Hematopoietic multipotent progenitor cell treated with erythropoietin and hydrocortisone succinate and interleukin-3 and kit ligand, for 4 days (in vitro differentiated cells): Measurements from ENCODE around the gene SMYD3.
A peak's percentile ranks its signal among the peaks of the same experiment; 100 is the strongest.

Source experiments
- DNase-seq: peaks from one replicate; pipeline ENCODE4 v3.0.0-alpha.2; 2015

Gene SMYD3

DNA sequence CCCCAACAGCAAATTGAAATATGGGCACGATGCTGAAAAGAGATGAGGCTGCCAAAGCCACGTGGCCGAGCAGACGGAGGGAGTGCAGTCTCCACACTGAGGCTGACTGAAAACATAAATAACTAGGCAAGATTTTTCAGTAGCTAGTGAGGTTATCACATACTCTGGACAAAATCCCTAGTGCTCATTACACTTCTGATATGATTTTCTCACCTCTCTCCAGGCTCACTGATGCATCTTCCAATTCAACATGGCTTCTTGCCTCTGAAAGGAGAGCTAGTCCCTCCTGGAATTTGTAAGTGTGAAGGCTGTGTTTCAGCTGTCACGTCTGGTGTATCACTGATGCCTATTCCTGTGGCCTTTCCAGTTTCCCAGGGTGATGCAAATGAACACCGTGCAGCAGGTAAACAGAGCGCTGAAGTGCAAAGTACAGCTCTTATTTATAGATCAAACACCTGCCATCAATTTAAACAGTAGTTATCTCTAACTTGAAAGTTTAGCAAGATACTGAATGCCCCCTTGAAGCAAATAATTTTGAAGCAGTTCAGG lies 696.2 kb downstream of the SMYD3 start:
- no peak for DNase-seq

DNA sequence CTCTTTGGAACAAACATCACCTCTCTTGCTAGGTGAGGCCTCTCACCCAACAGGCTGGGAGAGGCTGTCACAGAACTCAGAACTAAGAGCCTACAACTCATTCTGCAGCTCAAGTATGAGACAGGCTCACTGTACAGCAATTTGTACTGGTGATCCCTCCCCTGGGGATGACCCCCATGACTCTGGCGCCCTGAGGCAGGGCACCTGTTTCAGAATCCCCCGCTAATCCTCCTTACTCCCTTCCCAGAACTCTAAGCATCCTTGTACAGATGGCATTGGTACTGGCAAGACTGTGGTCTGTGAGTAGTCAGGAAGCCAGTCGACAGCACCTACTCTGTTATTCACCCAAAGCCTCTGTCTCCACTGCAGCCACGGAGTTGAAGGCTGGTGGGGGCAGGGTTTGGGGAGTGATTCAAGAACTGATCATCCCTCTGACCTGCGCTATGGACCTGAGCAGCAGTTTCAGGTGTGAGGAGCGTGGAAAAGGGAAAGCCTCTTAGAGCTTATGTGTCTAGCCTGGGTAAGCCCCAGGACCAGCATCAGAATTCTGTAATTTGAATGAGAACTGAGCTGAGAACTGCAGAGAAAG lies 696.8 kb downstream of the SMYD3 start:
- no peak for DNase-seq

DNA sequence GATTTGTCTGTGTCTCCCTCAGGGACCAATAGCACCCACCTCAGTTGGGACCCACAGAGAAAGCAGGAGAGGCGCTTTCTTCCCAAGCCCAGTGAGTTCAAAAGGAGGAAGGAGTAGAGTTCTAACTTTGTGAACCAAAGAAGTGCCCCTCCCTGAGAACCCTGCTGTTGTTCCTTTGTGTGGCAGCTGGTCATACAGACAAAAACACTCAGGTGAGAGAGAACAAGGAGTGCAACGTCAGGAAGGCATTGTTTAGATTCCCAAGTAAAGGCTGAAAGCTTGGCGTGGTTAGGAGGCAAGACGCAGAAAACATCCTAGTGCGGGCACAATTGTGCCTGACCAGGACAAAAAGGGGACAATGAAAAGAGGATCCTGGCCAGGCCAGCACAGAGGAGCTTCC lies 697.7 kb downstream of the SMYD3 start:
- DNase-seq = no peak

DNA sequence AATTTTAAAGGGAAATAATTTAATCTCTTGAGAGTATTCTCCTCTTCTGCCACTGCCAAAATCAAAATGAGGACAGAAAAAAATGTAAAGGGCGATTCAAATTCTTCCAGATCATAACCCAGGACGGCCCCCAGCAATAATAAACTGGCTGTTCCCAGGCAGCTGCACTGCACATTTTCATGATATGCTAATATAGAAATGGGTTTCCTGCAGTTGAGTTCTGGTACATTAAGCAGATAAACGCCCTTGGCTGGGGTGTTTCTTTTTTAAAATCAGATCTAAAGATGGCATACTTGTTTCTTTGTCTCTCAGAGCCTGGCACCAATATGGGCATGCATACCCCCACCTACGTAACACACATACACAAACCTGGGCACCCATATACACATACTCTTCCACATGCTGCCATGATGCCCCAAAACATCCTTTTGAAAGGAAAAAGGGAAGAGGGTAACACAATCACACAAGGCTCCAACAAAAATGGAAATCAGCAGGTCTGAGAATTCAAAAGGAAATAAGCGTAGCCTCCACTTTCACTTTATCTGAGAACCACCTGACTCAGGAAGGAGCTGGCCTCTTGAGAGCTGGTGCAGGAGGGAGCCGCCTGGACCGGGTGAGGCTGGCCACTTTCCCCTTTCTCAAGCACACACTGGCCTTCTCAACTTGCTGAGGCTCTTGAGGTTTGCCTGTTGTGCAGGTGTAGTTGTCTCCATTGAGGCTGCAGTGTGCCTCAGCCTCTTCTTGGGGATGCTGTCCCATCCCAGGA lies 698.9 kb downstream of the SMYD3 start:
- DNase-seq = peak; percentile 12

DNA sequence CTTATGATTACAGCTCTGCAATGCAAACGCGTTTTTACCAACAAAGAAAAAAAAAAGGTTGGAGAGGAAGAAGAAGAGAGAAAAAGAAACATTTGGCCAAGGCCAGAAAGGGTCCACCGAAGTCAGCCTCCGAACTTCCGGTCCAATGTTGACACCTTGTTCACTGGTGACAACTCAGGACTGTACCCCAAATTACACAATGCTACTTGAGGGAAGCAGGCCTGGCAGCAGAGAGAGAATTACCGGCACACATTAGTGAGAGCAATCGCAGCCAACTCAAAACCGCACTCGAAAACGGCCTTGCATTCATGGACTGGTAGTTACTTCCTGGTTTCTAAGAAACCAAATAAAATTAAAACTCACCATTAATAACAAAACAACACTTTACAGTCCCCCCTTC lies 699.8 kb downstream of the SMYD3 start:
- DNase-seq = peak; percentile 70

DNA sequence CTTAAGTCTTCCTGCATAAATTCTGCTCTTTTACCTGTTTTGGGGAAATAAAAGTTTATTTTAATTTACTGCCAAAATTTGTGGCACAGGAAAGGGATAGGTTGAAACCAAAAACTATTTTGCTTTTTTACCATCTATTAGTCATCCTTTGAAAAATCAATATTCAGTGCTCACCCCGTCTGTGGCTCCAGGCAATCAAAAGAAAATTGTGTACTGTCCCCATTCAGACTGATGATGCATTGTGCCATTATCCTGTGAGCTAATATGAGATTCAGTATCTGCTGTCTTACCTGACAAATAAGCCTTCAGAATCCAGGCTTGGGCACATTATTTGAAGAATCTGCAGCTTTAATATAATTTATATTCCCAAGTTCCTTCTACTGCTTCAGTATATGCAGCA lies 701.5 kb downstream of the SMYD3 start:
- DNase-seq = no peak

DNA sequence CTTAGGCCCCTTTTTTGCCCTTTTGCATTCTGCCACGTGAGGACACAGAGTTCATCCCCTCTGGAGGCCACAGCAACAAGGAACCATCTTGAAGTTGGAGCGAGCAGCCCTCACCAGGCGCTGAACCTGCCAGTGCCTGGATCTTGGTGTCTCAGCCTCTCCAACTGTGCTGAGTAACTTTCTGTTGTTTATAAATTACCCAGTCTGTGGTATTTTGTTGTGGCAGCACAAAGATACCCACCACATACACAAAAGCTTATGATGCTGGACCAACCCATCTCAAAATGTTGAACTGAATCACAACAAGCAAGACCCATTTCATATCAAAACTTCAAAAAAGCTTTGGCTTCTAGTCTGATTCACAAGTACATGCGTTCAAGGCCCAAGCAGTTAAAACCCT lies 702.4 kb downstream of the SMYD3 start:
- DNase-seq = no peak

DNA sequence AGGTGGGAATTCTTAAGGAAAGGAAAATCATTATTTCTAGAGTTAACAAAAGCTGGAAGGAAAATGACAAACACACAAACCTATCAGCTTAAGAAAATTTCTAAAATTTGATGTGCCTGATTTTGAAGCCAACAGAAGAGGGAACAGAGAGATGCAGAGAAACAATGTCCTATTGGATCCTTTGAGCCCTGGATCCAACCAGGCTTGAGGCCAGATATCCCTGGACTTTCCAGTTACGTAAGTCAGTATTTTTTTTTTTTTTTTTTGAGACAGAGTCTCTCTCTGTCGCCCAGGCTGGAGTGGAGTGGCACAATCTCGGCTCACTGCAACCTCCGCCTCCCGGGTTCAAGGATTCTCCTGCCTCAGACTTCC lies 703.4 kb downstream of the SMYD3 start:
- no peak for DNase-seq

DNA sequence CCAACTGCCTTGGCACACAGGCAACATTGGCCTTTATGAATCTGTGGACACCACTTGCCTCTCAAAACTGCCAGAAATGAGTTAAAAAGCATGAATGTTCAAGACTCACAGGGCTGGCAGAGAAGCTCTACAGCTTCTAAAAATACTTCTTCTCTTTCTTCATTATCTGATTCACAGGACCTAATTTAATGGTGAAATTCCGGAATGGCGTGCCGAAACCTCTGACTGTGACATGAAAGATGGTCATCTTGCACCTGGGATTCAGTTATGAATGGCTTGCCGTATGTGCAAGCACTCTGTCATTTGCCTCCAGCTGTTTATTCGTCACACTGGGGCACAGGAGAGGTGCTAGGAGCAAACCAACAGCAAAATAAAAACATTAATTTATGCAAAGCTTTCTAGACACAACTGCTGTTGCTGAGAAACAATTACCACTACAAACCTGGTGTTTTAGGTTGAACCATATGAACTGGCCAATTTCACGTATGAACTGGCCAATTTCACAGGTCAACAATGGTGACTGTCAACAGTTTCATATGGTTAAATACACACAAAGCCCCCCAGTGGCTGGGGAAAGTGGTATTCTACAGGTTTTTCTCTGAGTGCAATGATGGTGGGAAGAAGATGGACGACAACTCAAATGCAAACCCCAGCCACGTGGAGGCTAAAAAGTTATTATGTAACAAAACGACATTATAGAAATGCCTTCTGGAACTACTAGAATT lies 704.0 kb downstream of the SMYD3 start:
- no peak for DNase-seq

DNA sequence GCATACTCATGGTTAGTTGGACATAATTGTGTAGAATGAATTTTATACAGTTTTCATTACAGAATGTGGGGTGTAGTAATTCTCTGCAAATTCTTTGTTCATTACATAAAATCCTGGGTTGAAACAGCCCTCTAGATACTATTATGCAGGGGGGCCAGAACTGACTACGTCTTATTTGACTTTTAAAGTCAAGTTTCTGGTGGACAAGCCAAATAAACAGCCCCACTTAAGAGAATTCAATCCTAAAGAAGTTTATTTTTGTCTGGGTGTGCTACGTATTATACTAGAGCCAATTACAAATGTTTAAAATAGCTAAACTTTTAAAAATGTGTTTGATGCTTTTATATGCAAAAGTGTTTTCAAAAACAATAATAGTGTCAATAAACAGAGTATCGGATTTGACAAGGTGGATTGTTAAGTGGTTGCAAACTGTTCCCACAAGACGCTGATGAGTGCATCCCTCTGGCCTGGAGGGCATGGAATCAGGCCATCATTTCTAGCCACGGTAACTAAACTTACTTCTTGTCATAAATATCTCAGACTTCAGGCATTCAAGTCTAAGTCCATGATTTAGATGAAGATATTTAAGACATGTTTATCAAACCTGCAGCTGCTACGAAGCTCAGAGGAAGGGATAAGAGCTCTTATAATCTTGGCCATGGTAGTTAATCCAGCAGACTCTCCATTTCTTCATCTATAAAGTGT lies 706.0 kb downstream of the SMYD3 start:
- no peak for DNase-seq

DNA sequence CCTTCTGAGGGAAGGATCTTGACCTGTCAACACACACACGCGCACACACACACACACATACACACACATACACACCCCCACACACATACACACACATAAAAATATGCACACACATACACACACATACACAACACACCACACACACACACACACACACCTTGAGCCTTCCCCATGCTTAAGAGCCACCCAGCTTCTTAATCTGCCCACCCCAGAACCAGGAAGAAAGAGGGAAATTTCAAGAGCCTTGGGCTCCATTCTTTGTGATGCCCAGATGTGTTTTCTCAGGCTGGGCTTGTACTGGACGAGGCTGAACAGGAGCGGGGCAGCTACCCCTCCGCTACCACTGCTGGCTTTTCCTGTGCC lies 708.7 kb downstream of the SMYD3 start:
- peak; percentile 9 for DNase-seq

DNA sequence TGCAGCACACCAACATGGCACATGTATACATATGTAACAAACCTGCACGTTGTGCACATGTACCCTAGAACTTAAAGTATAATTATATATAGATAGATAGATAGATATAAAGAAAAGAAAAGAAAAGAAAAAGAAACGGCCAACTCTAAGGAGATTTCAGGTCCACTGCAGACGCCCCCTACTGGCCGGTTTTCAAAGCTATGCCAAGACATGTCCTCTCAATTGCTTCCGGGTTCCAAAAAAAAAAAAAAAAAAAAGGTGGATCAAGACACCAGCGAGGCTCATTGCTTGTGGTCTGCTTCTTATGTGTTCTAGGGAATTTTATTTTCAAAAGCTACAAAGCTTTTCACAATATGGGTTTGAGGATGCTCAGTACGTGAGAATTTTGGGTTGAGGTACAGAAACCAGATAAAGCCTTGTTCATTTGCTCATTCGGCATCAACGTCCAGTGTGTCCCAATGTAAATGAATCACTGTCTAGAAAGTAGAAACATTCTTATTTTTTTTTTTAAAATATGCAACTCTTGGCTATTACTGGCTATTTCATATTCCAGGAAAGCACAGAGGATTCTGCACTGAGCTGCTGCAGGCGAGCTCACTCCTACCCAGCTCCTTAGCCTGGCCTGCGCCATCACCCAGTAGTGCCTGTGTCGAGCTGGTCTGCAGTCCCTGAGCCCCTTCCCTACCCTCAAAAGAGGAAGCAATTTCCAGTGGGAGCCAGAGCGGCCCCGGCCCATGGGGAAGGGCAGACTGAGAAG lies 709.3 kb downstream of the SMYD3 start:
- DNase-seq = peak; percentile 45

DNA sequence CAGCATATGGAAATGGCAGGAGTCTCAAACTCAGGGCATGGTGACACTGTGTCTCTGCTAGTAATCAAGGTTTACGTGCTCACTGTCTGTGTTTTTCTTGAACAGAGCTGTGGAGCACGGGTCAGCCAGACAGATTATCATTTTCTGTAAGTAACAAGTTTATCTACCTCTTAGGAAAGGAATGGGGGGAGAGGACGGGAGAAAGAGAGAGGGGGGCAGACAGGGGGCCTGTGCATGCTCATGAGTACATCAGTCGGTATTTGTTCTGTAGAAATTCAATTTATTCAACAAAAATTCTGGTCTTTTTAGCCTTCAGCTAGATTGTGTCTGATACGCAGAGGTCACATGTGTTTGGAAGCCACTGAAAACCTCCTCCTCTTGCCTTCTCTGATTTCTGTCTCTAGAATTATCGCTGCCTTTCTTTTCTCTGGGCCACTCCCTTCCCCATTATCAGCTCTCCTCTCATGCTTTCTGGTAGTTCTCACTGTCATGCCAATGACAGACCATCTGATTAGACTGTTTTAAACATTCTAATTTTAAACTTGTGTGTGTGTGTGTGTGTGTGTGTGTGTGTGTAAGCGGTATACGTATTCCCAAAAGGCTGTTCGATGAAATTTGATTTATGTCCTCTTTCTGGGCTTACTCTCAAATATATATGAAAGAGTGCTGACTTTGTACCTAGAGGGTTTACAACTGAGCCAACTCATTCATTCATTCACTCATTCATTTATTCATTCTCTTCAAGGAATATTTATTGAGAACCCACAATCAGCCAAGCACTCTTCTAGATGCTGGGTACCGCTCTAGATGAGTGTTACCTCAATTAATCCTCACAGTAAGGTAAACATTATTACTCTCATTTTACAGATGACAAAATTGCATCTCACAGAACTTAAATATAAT lies 715.4 kb downstream of the SMYD3 start:
- DNase-seq = peak; percentile 44

DNA sequence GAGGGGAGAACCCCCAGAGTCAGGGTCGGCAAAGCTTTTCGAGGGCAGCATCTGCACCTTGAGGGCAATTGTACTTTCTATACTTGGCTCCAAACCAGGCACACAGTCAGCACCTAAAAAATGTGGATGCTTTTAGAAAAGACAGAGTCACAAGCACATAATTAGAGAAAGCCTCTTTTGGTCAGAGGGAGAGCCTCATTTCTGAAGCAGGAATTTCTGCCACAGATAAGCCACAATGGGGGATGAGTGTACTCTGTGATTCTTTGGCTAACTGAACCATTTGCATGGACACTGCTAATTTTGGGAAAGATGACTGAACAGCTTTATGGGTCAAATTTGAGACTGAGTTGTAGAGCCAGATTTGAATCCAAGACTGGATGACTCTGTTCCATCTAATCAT lies 716.6 kb downstream of the SMYD3 start:
- DNase-seq = no peak

DNA sequence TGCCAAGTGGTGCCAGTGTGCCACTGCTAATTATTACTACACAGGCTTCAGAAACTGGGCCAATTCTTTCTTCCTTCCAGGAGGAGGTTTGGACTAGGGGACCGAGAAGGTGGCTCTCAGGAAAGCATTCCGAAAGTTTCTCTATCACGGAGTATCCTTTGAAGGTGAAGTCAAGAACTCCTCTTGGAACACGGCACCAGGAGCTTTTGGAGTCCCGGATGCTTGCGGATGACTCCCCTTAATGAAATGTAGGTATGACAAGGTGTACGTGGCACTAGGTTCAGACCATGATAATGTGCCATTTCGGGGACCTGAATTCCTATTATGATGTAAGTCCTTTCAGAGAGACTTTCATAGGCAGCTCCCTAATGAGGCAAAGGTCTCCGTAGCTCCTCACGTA lies 718.2 kb downstream of the SMYD3 start:
- no peak for DNase-seq

DNA sequence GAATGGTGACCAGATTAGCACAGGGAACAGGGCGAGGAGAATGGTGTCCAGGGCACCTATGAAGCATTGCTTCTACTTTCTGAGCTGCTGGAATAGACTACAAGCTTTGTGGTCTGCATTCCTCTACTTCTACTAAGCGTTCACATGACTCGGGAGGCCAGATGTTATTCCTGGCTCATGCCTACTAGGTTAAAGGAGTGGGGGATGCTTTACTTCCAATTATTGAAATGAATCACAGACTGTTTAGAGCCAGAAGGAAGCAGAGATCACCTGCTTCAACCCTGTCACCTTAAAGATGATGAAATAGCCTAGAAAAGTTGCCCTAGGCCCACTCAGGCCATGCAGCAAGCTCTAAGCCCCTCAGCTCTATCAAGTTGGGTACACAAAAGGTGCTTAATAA lies 718.8 kb downstream of the SMYD3 start:
- no peak for DNase-seq

DNA sequence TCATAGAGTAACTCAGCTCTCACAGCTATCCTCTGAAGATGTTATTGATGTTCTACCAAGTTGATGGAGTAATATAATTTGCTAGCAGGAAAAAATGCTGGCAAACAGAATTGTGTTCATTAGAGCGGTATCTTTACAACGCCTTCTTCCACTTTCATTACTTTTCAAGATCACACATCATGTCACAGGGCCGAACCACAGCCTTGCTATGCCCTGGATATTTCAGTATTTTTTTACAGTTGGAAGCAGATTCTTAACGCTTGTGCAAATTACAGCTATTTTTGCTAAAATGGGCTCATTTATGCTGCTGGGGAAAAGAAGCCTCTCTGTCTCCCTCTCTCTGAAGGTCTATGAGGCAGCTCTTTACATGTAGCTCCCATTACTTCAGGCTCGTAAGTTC lies 720.1 kb downstream of the SMYD3 start:
- DNase-seq = no peak

DNA sequence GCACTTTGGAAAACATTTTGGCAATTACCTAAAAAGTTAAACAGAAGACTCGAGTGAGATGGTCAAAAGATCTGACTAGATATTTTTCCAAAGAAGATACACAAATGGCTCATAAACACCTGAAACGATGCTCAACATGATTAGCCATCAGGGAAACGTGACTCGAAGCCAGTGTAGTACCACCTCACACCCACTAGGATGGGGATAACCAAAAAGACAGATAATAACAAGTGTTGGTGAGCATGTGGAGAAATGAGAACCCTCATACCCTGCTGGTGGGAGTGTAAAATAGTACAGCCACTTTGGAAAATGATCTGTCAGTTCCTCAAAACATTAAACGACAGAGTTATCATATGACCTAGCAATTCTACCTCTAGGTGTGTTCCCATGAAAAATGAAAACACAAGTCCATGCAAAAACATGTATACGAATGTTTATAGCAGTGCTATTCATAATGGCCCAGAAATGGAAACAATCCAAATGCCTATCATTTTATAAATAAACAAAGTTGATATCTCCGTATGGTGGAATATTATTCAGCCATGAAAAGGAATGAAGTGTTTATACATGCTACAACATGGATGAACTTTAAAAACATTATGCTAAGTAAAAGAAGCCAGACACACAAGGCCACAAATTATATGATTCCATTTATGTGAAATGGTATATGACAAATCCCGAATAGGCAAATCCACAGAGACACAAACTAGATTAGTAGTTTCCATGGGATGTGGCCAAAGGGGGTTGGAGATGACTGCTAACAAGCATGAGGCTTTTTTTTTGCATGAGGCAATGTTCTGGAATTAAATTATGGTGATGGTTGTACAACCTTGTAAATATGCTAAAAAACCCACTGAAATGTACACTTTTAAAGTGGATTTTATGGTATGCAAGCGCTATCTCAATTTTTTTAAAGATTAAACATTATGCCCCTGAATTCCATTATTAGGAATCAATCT lies 727.0 kb downstream of the SMYD3 start:
- no peak for DNase-seq

DNA sequence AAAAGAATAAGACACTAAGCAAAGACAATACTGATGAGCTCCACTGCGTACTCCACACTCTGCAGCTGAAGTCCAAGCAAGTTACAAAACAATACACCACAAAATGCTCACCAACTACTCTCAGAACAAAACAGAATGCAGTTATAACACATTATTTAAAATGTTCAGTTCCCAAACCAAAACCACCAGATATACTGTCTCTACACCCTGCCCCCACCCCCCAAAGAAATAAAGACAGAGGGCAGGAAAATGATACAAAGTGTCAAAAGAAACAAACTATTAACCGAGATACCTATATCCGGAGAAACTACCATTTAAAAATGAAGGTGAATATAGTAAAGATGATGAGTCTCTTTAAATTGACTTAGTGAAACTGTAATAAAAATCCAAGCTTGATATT lies 729.3 kb downstream of the SMYD3 start:
- no peak for DNase-seq

DNA sequence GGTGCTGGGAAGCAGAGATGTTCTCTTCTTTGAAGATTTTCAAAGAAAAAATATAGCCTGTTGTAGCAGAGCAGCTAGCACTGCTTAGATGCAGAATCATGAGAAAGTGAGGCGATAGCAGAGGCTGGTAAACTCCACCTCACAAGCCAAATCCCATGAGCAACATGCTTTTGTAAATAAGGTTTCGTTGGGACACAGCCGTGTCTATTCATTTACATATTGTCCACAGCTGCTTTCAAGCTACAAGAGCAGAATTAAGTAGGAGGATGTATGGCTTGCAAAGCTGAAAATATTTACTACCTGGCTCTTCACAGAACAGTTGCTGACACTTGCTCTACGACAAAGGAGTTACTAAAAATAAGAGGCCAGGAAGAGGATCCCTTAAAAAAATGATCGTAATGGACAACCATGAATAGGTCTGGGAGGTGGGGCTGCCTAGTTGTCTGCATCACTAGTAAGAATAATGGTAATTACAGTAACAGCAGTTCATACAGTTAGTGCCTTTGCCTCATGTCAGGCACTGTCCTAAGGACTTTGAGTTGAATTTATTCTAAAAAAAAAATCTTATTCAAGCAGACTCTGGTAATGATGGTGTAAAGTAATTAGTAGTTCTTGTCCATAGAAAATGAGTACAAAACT lies 730.3 kb downstream of the SMYD3 start:
- DNase-seq = no peak
